A549 (cell line): ENCODE data around the gene RGPD6. TPM values are rescaled to one million over a fixed set of nuclear protein-coding genes. Genes with fewer than 3 reads are reported as not detected.
"Not testable (repeated sequence)": the region's sequence is repeated elsewhere in the genome, so short reads cannot be mapped to it uniquely, and the experiment has no call there.

ENCODE experiments used
- ATAC-seq, 2 experiments: fragments of 200-7000 bp in 1 of 2; fragments of >200 bp in 1 of 2; cut with Nextera tagmentation in 1 of 2; cut with Tn5 transposase in 1 of 2; 3 replicates each; pipeline versions ENCODE4 v1.8.0 to v1.9.1; 2018 to 2020; ENCODE audit warnings: mild to moderate bottlenecking in 1 of 2, moderate library complexity in 1 of 2
- CTCF ChIA-PET: fragments of 300-600 bp; sonication (Branson Sonifier 250); formaldehyde crosslinking; extraction: SDS; loops from one replicate; lab custom pipeline; 2021; ENCODE audit warnings: antibody characterized with exemption, inconsistent platforms; lab: Yijun Ruan, JAX
- POLR2A ChIA-PET: fragments of 350-600 bp; formaldehyde crosslinking; extraction: SDS; loops from one replicate; lab custom pipeline; 2021; ENCODE audit warnings: antibody characterized with exemption, inconsistent platforms; lab: Yijun Ruan, JAX
- DNase-seq, 2 experiments: peaks; one replicate each; pipeline versions ENCODE4 v3.0.0 to v3.0.0-alpha.2; 2011 to 2016; ENCODE audit warnings: low read depth in 1 of 2, low spot score in 1 of 2
- FAIRE-seq: peaks from 2 replicates; lab custom pipeline; 2011; peaks lifted over from hg19 to GRCh38; lab: Jason Lieb, UNC
- H3K27ac ChIP-seq, 2 experiments: fragments of >200 bp; sonication (Bioruptor Twin); formaldehyde crosslinking; 3 replicates each; pipeline ENCODE4 v1.5.1; 2016 to 2017
- H3K4me1 ChIP-seq: fragments of >200 bp; sonication (Bioruptor Twin); formaldehyde crosslinking; 3 replicates; pipeline ENCODE4 v1.6.1; 2016
- H3K4me2 ChIP-seq: fragments of >200 bp; sonication (Bioruptor Twin); formaldehyde crosslinking; 3 replicates; pipeline ENCODE4 v1.6.1; 2016
- H3K4me3 ChIP-seq: fragments of >200 bp; sonication (Bioruptor Twin); formaldehyde crosslinking; 3 replicates; pipeline ENCODE4 v1.5.1; 2016
- H3K9me3 ChIP-seq: fragments of >200 bp; sonication (Bioruptor Twin); formaldehyde crosslinking; 3 replicates; pipeline ENCODE4 v1.6.1; 2016
- WGBS: methylation state at CpG from one replicate; pipeline ENCODE4 v1.1.6; 2017; ENCODE audit errors: missing lambda C conversion rate; 5-methylcytosine and 5-hydroxymethylcytosine counted together
- polyA plus RNA-seq, 4 experiments: library from polyadenylated mRNA; depleted of rRNA in 3 of 4; stranded (reverse); fragments of >200 nt; fragmentation: RNase III in 1 of 4; extraction: RNeasy Plus Mini Kit Qiagen cat#74134 plus additional on column Dnase treatment in 1 of 4; gene quantifications; 2 replicates in 3 of 4; 3 replicates in 1 of 4; pipeline ENCODE4 v1.2.3, GENCODE V29; 2011 to 2017

The RGPD6 gene
- polyA plus RNA-seq, 2 of the 4 experiments (the other 2 are of a cell fraction): 3.1 to 18.3 TPM

- no CpG with 5 or more reads among the region's 4 CpGs for WGBS
- FAIRE-seq, DNase-seq, H3K4me3 ChIP-seq, CTCF ChIA-PET, POLR2A ChIA-PET, H3K27ac ChIP-seq, H3K9me3 ChIP-seq, H3K4me1 ChIP-seq, ATAC-seq, H3K4me2 ChIP-seq: not testable (repeated sequence)
These were observed 96.9 kb downstream of the RGPD6 start for GRCh38 chr2:110480084-110480483.

- ATAC-seq, CTCF ChIA-PET, DNase-seq, H3K27ac ChIP-seq, FAIRE-seq, H3K4me3 ChIP-seq, H3K9me3 ChIP-seq, H3K4me1 ChIP-seq, POLR2A ChIA-PET, H3K4me2 ChIP-seq: not testable (repeated sequence)
- WGBS: no CpG with 5 or more reads among the region's 7 CpGs
These were observed 99.7 kb downstream of the RGPD6 start for GRCh38 chr2:110477370-110477769.

- H3K4me3 ChIP-seq, H3K9me3 ChIP-seq, H3K27ac ChIP-seq, ATAC-seq, DNase-seq, FAIRE-seq, POLR2A ChIA-PET, CTCF ChIA-PET, H3K4me1 ChIP-seq, H3K4me2 ChIP-seq: not testable (repeated sequence)
- no CpG with 5 or more reads among the region's 6 CpGs for WGBS
These were observed 100.1 kb downstream of the RGPD6 start for GRCh38 chr2:110476952-110477351.

GRCh38 chr2:110475627-110476359, 101.2 kb downstream of the RGPD6 start:
- ATAC-seq, DNase-seq, CTCF ChIA-PET, H3K4me1 ChIP-seq, POLR2A ChIA-PET, H3K4me3 ChIP-seq, H3K27ac ChIP-seq, H3K9me3 ChIP-seq, FAIRE-seq, H3K4me2 ChIP-seq: not testable (repeated sequence)
- WGBS: no CpG with 5 or more reads among the region's 3 CpGs

DNA sequence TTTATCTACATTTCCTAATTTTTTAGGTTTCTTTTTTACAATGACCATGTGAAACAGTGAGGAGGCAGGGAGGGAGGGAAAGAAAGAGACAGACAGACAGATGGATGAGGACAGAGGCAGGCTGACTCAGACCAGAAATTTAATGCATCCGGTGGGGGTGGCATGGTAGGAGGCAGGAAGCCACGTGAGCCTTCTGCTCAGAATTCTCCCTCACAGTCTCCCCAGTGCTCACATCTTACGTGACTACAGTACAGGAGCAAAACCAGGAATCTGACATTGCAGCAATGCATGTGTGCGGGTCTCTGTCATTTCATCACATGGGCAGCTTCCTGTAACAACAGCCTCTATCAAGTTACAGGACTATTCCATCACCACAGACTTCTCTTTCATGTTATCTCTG, 102.1 kb downstream of the RGPD6 start:
- H3K4me2 ChIP-seq, H3K4me1 ChIP-seq, CTCF ChIA-PET, FAIRE-seq, H3K9me3 ChIP-seq, POLR2A ChIA-PET, DNase-seq, H3K4me3 ChIP-seq, H3K27ac ChIP-seq: not testable (repeated sequence)
- ATAC-seq: peak; percentile 83 to 85
- no CpG with 5 or more reads among the region's 4 CpGs for WGBS

DNA sequence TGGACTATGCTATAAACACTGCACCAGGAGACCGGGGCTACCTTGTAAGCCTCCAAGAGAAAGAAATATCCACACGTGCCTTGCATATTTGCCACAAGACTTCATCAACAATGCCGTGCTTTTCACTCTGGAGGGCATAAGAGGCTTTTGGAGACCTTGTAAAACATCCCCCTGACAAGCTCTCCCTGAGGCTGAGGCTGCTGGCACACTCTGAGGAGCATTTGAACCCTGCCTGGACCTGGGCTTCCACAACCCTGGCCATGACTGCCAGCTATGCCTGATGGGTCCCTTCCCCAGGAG, 104.0 kb downstream of the RGPD6 start:
- H3K4me2 ChIP-seq, H3K4me3 ChIP-seq, DNase-seq, FAIRE-seq, POLR2A ChIA-PET, H3K4me1 ChIP-seq, CTCF ChIA-PET, H3K27ac ChIP-seq, H3K9me3 ChIP-seq: not testable (repeated sequence)
- no CpG with 5 or more reads among the region's 3 CpGs for WGBS
- peak in 1 of 2 experiments; percentile 49; a peak in 3 of 6 replicates for ATAC-seq

GRCh38 chr2:110472171-110473058, 104.6 kb downstream of the RGPD6 start, which contains the start of gene LIMS4:
LIMS4 (minus strand) TSS chr2:110472816; CDS start chr2:110472778, 38 bp downstream.
- DNase-seq, H3K4me3 ChIP-seq, POLR2A ChIA-PET, CTCF ChIA-PET, H3K4me1 ChIP-seq, H3K9me3 ChIP-seq, H3K4me2 ChIP-seq, H3K27ac ChIP-seq, FAIRE-seq: not testable (repeated sequence)
- ATAC-seq: peak; percentile 7 to 40; a peak in 3 of 6 replicates
- no CpG with 5 or more reads among the region's 29 CpGs for WGBS

- H3K9me3 ChIP-seq, H3K4me1 ChIP-seq, DNase-seq, H3K4me3 ChIP-seq, POLR2A ChIA-PET, ATAC-seq, CTCF ChIA-PET, FAIRE-seq, H3K4me2 ChIP-seq, H3K27ac ChIP-seq: not testable (repeated sequence)
- no CpG with 5 or more reads among the region's 7 CpGs for WGBS
These were observed 108.1 kb downstream of the RGPD6 start for GRCh38 chr2:110468921-110469320.

DNA sequence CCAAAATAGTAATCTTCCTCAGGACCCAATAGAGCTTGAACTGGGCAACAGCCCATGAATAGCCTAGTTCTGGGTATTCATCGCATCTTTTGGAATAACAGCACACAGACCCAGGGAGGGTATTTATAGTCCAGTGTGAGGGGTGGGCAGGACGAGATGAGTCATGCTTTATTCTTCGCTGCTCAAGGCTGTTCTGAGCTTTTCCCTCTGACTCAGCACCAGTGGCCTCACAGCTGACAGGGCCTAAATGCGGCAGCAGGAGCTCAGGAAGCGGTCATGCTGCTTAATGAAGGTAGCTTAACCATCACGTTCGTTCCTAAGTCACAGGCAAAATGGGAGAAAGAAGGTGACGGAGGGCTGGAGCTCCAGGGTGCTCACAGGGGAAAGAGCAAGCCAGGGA, 111.7 kb downstream of the RGPD6 start:
- peak; percentile 91 to 92 for ATAC-seq
- H3K4me1 ChIP-seq, DNase-seq, H3K4me3 ChIP-seq, POLR2A ChIA-PET, FAIRE-seq, H3K9me3 ChIP-seq, H3K4me2 ChIP-seq, H3K27ac ChIP-seq, CTCF ChIA-PET: not testable (repeated sequence)
- no CpG with 5 or more reads among the region's 8 CpGs for WGBS
